BJ (cell line): ENCODE results near the gene OR6P1. TPM values are rescaled to one million over a fixed set of nuclear protein-coding genes. Genes with fewer than 3 reads are reported as not detected.

Experiments used
- CTCF ChIA-PET: fragments of 350-600 bp; formaldehyde crosslinking; extraction: SDS; loops from one replicate; lab custom pipeline; 2021; ENCODE audit warnings: antibody characterized with exemption, inconsistent platforms; lab: Yijun Ruan, JAX
- POLR2A ChIA-PET: fragments of 300-600 bp; sonication (Branson Sonifier 250); formaldehyde crosslinking; extraction: SDS; loops from one replicate; lab custom pipeline; 2021; ENCODE audit warnings: antibody characterized with exemption; lab: Charles Lee
- DNase-seq: peaks from one replicate; pipeline ENCODE4 v3.0.0-alpha.2; 2011; ENCODE audit warnings: low read depth
- H3K27me3 ChIP-seq: 2 replicates; pipeline ENCODE4 v1.6.0; 2011; ENCODE audit warnings: low read length; ENCODE audit not compliant: control insufficient read depth, insufficient read depth
- H3K36me3 ChIP-seq: 2 replicates; pipeline ENCODE4 v1.5.1; 2011; ENCODE audit warnings: low read length; ENCODE audit not compliant: control insufficient read depth, insufficient read depth
- H3K4me3 ChIP-seq: 2 replicates; pipeline ENCODE4 v1.5.1; 2011; ENCODE audit warnings: low read depth, mild to moderate bottlenecking, control low read depth, low read length
- CTCF ChIP-seq: IDR thresholded peaks from 2 replicates; pipeline ENCODE4 v1.5.1; 2011; ENCODE audit warnings: low read depth, mild to moderate bottlenecking, control low read depth, inconsistent platforms, low read length, moderate library complexity; ENCODE audit not compliant: insufficient read depth
- polyA plus RNA-seq: library from polyadenylated mRNA; depleted of rRNA; stranded (reverse); fragments of >200 nt; gene quantifications from 2 replicates; pipeline ENCODE4 v1.2.3, GENCODE V29; 2011

Gene OR6P1
- polyA plus RNA-seq, 1 experiment: not detected

GRCh38 chr1:158600735-158601134 lies 30.4 kb upstream of the OR6P1 start:
- POLR2A ChIA-PET: no interaction called here

GRCh38 chr1:158586942-158587341 lies 16.6 kb upstream of the OR6P1 start:
- no peak for DNase-seq
- CTCF ChIA-PET: no interaction called here

More at GRCh38 chr1:158600735-158601134, 30.4 kb upstream of the OR6P1 start:
- TF ChIP-seq CTCF: no peak
- Histone ChIP-seq H3K4me3 (no peak overlapping the region), H3K36me3 (no peaks in the 10 kb centered on the region), H3K27me3 (no peaks in the 10 kb centered on the region)
- DNase-seq: no peak
- CTCF ChIA-PET: interaction anchor here (1.4 kb wide), 1 partner anchor 48 kb away, joined by 3 read pairs; no protein-coding TSS in a partner anchor

GRCh38 chr1:158583962-158584361 lies 13.6 kb upstream of the OR6P1 start:
- no peak for TF ChIP-seq CTCF
- CTCF ChIA-PET: no interaction called here
- POLR2A ChIA-PET: no interaction called here
- H3K4me3 ChIP-seq: no peak overlapping the region
- DNase-seq: no peak
- H3K36me3 ChIP-seq: no peaks in the 10 kb centered on the region
- H3K27me3 ChIP-seq: no peaks in the 10 kb centered on the region

More at GRCh38 chr1:158586942-158587341, 16.6 kb upstream of the OR6P1 start:
- Histone ChIP-seq H3K36me3 (no peaks in the 10 kb centered on the region), H3K4me3 (no peak overlapping the region), H3K27me3 (no peaks in the 10 kb centered on the region)
- POLR2A ChIA-PET: no interaction called here
- TF ChIP-seq CTCF: no peak

GRCh38 chr1:158579733-158580132 lies 9.4 kb upstream of the OR6P1 start, which contains the start of gene OR10X1:
Gene OR10X1 (minus strand): TSS chr1:158579899. CDS start chr1:158579899, 0 bp downstream.
- ChIA-PET CTCF (interaction anchor here (0.9 kb wide), 1 partner anchor 17 kb away, joined by 3 read pairs; no protein-coding TSS in a partner anchor), POLR2A (no interaction called here)
- no peaks in the 10 kb centered on the region for H3K27me3 ChIP-seq
- H3K36me3 ChIP-seq: no peaks in the 10 kb centered on the region
- no peak within 1 kb of the TSS for H3K4me3 ChIP-seq
- DNase-seq: no peak
- no peak for TF ChIP-seq CTCF

- ChIA-PET POLR2A (no interaction called here), CTCF (no interaction called here)
- no peak for DNase-seq
- Histone ChIP-seq H3K4me3 (no peak overlapping the region), H3K27me3 (no peaks in the 10 kb centered on the region), H3K36me3 (no peaks in the 10 kb centered on the region)
- TF ChIP-seq CTCF: no peak
Observed at GRCh38 chr1:158577561-158577960, 7.2 kb upstream of the OR6P1 start.
